ENCODE results near the gene CYGB.

The CYGB gene

DNA sequence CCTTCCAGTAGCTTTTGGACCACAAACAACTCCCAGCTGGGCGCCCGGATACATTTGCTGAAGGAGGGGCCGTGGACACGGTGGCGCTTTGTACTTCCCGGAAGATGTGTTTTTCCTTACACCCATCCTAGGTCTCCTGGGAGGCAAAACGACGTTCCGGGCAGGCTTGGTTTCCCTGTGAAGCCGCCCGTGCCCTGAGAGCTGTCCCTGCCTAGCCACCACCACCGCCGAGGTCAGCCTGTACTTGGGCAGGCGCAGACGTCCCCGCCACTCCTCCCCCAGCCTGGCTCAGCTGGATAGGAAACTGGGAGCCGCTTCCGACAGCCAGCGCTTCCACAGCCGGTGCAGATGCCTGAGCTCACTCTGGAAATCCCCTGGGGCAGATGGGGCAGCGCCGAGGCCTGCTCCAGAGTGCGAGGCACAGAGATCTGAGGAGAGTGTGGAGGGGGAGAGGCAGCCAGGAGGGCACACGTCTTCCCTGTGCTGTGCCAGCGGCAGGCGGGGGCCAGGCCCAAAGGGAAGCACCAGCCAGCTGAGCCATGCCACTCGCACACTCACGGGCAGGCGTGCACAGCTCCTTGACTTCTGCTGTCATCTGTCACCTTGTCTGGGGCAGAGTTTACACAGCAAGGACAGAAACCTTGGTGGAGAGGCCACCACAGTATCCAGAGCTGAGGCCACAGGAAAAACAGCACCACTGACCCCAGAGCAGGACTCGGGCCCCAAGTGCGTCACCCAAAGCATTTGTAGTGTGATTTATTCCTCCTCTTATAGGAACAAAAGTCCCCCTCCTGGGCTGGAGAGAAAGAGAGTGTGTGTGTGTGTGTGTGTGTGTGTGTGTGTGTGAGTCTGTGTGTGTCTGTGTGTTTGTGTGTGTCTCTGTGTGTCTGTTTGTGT, 39.3 kb downstream of the CYGB start:
- DNase-seq, result peak; percentile 22

DNA sequence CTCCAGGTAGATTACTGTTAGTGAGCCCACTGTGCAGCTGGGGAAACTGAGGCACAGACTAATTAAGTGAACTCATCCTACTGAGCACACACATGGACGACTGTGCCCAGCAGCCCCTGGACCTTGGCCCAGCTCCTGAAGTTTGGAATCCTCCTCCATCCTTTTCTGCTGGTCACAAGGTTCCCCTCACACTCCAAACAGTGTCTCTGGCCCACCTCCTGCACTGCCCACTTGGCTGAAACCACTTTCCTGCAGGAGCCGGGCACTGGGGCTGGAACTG, 39.9 kb downstream of the CYGB start:
- no peak for DNase-seq

DNA sequence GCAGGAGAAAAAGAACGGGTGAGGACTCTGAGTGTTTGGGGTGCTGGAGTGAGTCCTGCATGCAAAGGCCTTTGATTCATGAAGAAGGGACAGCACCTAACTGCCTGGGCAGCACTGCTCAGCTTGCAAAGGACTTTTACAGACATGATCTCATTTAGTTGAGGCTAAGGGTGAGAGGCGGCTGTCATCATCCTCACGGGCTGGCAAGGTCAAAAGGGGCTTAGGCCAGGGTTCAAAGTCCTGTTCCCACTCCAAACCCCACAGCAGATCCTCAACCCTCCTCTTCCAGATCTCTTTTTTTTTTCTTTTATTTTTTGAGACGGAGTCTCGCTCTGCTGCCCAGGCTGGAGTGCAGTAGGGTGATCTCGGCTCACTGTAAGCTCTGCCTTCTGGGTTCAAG, 41.0 kb downstream of the CYGB start:
- DNase-seq, result no peak

DNA sequence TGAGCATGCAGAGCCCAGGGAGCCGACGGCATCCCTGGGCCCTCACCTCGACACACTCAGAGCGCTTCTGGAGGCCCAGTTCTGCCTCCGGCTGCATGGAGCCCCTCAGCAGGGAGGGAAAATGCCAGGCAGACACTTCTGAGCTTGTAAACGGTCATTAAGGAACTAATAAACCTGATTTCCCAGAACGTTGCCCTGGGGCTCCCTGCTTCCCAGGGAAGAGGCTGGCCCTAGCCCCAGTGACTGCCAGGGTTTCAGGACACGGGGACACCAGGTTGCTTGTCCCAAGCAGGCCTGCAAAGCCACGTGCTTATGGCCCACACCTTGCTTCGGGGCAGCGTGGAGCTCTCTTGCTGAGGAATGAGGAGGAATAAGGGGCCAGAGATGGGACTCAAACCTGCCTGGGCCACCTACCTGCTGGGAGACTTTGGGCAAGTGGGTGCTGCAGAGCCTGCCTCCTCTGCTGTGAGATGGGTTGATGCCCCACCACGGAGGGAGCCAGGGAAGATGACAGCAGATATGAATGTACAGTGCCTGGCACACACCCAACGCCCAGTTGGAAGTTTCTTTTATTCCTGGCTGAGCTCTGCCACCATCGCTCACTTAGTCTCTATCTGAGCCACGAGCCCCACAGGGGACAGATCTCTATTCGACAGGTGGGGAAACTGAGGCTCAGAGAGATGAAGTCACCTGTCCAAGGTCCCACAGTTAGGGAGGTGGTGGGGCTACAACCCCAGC, 41.7 kb downstream of the CYGB start:
- no peak for DNase-seq

DNA sequence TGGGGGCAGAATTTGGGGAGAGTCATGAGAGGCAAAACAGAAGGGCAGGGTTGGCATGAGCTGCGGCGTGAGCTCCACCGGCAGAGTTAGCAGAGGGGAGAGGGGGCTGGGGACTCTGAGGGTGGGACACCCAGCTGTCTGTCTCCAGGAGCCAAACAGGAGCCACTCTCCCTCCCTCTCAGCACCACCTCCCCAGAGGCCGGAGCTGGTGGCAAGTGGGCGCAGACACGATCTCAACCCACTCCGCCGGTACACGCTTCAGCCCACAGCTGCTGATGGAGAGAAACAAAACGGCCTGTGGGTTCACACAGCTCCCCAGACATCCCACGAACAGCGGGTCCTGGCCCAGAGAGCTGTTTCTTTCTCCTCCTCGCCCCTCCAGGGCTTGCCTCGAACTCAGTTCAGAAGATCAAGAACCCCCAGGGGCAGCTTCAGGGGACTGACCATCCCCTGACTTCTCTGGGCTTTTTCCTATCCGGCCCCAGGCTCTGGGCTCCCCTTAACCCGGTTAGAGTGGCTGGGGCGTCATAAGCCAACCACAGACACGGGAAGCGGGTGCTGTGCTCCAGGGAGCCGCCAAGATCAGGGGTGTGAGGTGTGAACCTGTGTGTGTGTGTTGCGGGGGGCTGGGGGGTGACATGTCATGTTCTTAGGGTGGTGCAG, 43.9 kb downstream of the CYGB start:
- DNase-seq, result no peak

DNA sequence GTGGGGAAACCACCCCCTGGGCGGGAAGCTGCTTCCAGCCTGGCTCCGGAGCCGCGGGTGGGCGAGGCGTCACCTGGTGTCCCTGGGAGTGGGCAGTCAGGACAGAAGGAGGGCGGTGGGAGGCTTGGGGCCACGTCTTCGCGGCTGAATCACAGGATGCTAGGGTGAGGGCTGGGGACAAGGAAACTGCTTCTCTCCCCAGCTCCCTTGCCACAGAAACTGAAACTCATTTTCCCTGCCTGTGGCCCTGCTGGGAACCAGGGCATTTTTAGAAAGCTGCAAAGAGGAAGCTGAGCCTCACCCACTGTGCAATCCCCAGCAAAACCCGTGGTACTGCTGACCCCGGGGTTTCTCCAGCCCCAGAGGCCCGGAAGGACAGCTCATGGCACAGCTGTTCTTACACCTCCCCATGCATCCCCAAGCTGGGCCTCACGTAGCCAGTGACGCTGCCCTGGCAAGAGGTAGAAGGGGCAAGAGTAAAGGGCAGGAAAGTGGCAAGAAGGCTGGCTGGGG, 44.5 kb downstream of the CYGB start:
- no peak for DNase-seq

DNA sequence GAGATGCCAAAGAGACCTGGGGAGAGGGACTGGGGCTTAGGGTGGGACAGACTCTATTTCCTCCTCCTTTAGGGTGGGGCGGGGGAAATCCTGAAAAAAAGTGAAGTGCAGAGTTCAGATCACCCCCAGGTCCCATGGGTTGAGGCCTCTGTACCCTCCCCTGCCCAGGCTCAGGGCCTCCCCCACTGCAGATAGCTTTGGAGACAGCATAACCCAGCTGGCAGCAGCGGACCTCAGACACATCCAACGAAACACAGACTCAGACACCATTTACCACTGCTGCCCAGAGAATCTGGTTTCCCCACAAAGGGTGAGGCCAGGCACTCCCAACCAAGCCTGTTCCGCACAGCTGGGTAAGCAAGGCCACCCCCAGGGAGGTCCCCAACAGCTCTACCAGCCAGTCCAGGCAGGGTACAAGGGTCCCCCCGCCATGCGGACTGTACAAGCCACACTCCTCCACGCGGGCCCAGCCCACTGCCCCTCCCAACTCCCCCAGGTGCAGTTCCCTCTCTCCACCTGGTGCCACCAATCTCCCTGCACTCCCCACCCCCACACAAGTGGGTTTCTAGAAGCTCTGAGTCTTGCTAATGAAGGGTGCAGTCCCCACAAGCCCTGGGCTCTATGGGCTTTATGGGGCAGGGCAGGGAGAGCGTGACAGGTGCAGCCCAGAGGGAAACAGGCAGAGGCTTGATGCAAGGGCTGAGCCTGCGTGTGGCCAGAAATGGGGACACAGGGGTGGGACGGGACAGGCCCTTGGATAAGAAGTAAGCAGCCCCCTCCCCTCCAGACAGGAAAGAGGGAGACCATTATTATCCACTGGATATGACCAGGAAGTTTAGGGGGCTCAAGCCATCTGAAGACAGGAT, 45.2 kb downstream of the CYGB start:
- no peak for DNase-seq

DNA sequence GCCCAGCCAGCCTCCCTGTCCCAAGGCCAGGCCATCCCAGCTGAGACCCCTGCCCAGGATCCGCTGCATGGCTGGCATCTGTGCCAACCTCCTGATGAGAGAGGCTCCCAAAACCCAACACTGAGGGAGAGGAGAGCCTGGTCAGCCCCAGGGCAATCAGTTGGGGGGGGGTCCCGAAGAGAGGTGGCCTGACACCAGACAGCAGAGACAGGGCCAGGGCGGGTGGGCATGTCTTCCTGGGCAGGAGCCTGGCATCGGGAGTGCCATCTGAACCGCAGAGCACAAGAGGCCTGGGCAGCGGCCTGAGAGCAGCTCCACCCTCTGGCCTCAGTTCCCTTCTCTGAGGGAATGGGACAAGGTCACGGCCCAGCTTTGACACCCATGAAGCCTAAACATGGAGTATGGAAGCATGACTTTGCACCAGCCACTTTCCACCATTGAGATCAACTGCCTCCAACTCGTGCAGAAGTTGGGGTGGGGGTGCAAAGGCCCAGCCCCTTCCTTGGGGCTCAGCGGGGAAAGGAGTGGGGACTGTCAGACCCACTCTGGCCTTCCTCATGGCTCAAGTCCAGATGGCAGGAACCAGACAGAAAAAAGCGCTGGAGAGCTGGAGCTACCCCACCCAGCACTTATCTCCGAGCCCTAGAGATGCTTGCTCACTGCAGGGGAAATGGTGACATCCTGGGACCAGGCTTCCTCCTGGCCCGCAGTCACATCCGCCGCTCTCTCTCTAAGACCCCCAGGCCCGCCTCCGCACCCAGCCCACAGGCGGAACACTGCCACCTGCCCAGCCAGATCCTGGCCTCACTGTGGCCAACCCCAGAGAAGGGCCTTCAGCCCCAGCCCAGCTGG, 46.0 kb downstream of the CYGB start:
- DNase-seq, result no peak

DNA sequence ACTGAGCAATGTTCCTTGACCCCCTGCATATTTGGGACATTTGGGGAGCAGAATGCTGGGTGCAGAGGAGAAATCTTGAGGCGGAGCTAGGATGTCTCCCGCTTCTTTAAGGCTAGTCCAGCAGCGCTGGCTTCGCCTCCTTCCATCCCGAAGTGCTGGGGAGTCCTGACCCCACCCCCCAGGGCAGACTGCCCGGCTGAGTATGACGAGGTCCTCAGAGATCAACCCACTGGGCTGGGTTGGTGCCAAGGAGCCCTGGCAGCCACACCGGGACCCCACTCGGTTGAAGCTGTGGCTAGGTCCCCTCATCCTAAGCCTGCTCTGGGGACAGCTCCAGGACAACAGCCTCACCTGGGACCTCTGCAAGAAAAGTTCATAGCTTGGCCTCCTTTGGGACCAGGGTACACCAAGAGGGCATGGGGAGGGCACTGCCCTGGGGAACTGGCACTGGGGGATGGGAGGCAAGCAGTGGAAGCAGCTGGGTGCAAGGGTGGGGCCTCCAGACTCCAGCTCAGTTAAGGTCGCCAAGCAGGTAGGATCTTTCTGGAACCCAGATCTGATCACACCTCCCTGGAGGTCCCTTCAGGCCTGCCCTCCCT, 47.3 kb downstream of the CYGB start:
- no peak for DNase-seq

DNA sequence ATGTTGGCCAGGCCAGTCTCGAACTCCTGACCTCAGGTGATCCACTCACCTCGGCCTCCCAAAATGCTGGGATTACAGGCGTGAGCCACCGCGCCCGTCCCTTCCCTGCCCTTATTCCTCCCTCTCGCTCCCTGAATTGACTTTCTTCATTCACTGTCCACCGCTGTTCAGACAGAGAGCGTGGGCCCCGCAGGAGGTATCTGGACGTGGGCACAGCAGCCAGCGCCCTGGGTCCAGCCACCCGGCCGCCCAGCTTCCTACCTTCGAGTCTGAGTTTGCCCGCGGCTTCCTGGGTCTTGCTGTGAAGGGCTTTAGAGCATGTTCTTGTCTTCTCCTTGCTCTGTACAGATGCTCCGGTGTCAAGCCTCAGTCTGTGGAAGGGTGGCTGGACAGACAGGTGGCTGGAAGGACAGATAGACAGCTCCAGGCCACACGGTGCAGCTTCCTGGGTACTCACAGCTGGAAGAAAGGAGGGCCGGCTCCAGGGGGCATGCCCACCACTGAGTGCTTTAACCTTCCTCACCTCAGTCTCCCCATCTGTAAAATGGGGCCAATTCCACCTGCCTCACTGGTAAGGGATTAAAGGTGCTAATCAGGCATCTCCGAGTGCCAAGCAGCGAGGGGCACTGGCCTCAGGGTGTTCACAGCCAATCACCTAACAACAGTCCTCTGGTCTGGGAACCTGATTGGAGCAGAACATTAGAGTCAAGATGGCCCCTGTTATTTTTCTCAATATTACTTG, 49.9 kb downstream of the CYGB start:
- DNase-seq, result no peak

DNA sequence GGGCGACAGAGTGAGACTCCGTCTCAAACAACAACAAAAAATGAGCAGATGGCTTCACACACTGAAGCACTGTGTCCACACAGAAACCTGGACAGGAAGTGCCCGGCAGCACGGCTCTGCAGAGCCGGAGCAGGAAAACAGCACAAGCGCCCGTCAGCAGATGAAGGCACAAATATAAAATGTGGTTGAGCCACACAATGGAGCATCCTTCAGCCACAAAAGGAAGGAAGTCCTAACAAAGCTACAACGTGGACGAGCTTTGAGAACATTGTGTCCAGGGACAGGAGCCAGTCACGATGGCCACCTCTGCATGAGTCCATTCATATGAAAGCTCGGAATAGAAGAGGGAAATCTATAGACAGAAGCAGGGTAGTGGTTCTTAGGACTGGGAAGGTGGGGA, 51.9 kb downstream of the CYGB start:
- DNase-seq, result peak; percentile 33

DNA sequence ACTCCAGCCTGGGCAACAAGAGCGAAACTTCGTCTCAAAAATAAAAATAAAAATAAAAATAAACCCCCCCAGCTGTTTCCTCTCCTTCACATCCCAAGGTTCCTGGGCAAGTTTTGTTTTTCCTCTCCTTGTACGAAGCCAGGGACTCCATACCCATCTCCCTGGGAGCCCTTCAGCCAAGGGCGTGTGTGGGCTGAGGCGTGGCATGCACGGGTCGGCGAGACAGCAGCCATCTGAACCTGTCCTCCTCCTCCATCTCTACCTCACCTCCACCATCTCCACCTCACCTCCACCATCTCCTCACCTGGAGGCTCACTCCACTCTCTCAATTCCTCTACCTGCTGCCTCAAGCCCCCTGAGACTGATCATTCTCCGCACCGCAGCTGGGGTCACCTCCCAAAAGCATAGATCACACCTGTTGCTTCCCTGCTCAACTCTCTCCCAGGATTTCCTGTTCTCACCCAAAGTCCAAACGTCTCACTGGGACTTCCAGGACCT, 53.2 kb downstream of the CYGB start:
- no peak for DNase-seq

DNA sequence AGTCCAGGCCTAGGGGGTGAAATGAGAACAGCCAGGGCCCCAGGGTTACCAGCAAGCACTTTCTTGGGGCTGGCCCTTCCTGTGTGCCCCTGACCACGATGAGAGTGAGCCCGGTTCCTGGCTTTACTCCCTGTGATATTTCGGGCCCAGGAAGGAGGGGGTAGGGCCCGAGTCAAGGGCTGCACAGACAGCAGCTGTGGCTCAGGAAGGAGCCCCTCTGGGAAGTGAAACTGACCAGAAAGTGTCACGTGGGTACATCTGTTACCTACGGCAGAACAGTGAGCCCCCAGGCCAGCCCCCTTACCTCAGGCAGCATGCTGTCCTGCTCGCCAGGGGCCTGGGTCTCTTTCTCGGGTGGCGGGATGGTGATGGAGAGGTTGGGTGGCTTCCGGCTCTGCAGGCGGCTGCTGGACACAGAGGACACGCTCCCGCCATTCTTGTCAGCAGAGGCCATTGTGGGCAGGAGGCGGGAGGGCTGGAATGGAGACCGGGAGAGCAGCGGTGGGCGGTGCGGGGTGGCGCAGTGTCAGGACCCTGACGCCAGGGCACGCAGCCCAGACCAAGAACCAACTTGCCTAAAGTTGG, 56.3 kb downstream of the CYGB start:
- no peak for DNase-seq

DNA sequence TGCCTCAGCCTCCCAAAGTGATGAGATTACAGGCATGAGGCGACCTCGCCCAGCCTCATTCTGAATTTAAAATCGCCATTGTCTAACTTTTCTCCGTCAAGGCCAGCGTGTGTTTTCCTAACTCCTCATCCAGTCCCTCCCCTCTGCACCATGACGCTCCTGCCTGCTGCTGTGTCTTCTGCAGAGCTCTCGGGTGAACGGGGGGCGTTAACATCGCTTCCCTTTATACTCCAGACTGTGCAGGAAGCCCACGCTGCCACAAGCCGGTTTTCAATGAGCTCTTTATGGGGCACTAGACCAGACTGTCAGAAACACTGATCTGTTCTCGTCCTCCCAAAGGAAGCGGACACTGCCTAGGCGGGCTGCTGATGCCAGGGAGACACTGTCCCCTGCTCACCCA, 56.9 kb downstream of the CYGB start:
- DNase-seq, result no peak

DNA sequence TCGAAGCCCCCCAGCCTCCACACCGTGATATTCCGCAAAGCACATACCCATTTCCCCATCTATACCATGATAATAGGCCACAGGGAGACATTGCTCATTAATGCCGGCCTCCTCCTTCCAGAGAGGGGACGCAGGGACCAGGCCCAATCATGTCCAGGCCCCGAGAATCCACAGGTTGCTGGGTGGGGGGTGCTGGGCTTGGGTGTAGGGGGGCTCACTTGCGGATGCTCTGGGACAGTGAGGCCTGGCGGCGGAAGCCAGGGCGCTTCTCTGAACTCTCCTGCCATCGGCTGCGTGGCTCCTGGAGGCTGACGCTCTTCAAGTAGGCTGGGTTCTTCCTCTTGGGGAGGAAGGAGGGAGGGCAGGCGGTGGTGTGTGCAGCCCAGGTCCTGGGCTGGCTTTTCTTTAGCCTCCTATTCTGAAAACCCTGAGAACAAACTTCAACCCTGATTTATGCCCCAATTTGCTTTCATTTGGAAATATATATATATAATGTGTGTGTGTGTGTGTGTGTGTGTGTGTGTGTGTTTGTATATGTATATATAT, 57.9 kb downstream of the CYGB start:
- DNase-seq, result no peak

DNA sequence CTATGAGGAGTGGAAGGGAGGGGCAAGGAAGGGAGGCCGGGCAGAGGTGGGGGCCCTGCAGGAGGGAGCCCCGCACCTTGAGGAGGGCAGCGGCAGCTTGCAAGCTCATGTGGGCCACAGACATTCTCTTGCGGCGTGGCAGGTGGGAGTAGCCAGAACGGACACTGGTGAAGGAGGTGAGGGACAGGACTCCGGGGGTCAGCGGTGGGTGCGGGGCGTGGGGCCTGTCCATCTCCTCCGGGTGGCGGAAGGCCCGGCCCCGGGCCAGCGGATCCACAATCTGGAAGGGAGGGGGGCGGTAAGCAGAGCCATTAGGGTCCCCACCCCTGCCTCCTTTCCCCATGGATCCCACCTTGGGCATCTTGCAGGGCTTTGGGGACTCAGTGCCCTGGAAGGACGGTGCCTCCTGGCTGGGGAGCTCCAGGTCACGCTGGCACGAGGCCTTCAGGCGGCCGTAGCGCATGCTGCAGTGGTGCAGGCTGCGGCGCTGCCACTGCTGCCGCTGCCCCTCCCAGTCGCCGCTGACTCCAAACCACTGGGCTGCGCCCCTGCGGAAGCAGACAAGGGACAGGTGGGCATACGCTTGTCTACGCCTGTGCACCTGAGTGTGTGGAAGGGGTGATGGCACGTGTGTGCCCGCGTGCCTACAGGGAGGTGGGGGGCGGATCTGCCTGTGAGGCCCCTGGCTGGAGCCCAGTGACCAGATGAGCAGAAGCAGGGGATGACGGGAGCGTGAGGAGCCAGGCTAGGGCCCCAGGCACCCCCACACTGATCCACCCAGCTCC, 58.6 kb downstream of the CYGB start:
- no peak for DNase-seq

DNA sequence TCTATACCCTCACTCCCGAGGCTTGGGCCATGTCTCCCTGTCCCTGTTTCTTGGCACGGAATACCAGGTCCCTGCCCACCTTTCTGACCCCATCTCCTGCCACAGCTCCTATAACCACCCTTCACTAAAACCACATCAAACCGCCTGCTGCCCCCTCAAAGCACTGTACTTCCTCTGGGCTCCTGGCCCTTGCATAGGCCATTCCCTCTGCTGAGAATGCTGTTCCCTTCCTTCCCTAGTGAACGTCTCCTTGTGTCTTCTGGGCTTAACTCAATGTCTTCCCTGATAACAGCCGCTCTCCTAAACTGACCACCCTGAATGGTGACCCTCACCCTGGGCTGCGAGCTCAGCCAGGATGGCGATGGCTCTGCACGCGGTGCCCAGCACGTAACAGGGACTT, 59.4 kb downstream of the CYGB start:
- DNase-seq, result no peak

DNA sequence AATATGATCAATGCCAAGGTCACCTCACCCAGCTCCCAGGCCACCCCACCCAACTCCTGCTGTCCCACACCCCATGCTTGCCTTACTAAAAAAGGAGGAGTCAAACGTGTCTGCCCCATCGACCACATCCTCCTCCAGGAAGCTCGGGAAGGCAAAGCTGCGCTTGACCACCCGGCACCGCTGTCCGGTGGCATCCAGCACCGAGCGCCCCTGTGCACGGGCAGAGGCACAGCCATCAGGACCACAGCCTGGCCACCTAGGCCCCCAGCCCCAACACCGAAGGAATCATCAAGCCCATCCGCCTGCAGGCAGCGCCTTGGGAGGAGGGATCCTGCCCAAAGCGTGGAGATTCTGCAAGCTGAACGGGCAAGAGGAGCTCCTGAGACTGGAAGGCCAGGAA, 59.9 kb downstream of the CYGB start:
- DNase-seq, result no peak

Measured in NCI-H1092 treated with DMSO at 0.1 percent for 48 hours (cell line).